ENCODE data around the gene CTF1. TPM values are rescaled to one million over a fixed set of nuclear protein-coding genes. Genes with fewer than 3 reads are reported as not detected.
A peak's percentile ranks its signal among the peaks of the same experiment; 100 is the strongest.

The CTF1 gene
- total RNA-seq, 1 experiment from 2014 or later = 2.3 TPM

DNA sequence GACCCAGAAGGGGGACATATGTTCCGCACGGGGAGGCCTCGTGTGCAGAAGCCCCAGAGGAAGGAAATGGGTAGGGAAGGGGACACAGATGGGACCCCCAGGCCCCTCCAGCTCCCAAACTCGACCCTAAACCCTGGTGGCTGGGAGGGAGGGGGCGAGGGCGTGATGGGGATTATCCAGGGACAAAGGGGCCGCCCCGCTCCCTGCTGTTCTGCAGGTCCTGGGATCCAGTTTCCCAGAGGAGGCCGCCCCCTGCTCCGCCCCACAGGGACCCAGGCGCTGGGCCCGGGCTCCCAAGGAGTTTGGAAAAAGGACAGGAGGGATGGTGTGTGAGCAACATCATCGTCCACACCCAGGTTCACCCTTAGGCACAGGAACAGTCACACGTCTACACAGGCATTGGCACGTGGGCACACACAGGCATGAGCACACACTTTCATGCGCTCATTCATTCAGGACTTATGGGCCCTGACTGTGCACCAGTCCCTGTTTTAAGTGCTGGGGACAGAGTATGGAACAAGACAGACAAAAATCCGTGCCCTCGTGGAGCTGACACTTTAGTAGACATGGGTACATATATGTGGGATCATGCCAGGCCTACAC is 14.1 kb downstream of the CTF1 start:
- DNase-seq (ENCODE audit: low spot score) = no peak

DNA sequence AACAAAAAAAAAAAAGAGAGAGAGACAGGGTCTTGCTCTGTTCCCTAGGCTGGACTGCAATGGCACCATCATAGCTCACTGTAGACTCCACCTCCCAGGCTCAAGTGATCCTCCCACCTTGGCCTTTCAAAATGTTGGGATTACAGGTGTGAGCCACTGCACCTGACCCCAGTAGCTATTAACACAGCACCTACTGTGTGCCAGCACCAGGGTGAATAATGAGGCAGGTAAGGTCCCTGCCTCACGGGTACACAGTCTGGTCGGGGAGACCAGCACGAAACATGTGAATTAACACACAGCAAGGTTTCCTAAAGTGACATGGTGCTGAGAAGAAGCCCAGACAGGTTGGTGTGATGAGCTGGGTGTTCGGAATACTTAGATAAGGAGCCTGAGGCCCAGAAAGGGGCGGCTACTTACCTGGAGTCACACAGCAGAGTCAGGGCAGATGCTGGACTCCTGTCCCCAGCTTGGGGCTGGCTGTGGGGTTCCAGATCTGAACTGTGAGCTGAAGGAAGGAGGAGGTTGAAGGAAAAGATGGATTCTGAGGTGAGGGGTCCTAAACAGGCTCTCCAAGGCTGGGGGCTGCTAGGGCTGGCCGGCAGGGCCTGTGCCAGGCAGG is 16.5 kb downstream of the CTF1 start:
- no peak for DNase-seq (ENCODE audit: low spot score)

DNA sequence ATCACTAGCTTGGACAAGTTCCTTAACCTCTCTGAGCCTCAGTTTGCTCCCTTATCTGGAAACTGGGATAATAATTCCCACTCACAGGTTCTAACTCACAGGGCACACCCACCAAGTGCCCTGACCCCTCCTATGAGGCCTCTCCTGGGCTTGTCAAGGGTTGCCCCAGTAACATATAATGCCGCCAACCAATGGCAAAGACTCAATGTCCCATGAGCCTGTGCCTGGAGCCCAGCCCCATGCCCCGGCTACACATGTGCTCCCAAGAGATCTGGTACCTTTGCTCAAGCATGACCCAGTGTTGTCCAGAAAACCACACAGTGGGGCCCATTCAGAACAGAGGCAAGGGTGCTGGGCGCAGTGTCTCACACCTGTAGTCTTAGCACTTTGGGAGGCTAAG is 18.4 kb downstream of the CTF1 start:
- DNase-seq (ENCODE audit: low spot score) = no peak

DNA sequence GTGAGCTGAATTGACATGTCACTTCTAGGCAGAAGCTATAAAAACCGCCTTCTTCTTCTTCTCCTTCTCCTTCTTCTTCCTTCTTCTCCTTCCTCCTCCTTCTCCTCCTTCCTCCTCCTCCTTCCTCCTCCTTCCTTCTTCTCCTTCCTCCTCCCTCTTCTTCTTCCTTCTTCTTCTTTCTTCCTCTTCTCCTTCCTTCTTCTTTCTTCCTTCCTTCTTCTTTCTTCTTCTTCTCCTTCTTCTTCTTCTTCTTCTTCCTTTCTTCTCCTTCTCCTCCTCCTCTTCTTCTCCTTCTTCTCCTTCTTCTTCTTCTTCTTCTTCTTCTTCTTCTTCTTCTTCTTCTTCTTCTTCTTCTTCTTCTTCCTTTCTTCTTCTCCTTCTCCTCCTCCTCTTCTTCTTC is 22.2 kb downstream of the CTF1 start:
- no peak for DNase-seq (ENCODE audit: low spot score)

DNA sequence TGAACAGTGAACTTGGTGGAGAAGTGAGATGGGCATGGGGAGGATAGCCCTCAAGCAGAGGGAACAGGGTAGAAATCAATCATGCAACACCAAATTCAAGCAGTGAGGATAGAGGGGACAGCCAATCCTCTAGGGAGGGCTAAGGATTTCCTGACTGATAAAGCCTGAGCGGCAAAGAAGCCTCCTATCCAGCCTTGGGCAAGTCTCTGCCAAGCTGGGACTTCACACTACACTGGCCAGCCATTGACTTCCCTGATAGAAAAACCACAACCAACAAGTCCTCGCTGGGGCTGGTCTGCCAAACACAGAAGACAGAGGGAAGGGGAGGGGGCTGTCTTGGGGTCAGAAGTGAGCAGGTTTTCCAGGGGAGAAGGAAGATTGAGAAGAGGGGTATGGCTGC is 24.5 kb downstream of the CTF1 start:
- no peak for DNase-seq (ENCODE audit: low spot score)

DNA sequence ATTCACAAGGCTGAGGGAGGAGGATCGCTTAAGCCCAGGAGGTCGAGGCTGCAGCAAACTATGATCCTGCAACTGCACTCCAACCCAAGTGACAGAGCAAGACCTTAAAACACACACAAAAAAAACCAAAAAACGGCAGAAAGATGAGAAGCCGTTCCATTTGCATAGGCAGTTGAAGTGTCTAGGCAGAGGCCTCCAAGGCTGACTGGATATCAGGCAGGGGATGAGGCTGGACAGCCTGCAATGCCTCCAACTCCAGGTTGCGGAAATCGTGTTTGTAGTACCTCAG is 25.0 kb downstream of the CTF1 start:
- DNase-seq (ENCODE audit: low spot score) = no peak

DNA sequence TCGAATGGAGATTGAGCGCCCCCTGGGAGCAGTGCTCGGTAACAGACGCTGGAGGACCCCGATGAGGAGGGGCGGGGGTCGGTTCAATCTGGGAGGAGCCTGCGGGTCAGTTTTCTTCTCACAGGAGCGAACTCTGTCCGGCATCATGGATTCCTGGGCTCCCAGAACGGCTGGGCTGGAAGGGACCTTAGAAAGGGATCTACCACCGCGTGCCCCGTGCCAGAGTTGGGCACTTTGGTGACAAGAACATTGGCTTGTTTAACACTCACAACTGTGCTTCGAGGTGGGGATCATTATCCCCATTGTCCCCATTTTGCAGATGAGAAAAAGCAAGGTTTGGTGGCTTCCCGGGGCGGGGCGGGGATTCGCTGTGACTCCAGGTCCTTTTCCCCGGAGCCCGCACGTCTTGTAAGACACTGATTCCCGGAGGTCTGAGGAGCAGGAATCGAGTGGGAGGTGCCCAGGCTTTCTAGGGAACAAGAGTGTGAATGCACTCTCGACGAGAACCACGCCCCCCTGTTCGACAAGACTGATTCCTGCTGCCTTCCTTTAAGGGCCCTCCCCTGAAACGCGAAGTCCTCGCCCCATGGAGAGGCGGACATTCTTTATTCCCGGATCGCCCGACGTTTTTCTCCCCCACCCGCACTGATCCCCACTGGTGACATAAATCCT is 25.5 kb downstream of the CTF1 start:
- DNase-seq (ENCODE audit: low spot score) = peak; percentile 60

DNA sequence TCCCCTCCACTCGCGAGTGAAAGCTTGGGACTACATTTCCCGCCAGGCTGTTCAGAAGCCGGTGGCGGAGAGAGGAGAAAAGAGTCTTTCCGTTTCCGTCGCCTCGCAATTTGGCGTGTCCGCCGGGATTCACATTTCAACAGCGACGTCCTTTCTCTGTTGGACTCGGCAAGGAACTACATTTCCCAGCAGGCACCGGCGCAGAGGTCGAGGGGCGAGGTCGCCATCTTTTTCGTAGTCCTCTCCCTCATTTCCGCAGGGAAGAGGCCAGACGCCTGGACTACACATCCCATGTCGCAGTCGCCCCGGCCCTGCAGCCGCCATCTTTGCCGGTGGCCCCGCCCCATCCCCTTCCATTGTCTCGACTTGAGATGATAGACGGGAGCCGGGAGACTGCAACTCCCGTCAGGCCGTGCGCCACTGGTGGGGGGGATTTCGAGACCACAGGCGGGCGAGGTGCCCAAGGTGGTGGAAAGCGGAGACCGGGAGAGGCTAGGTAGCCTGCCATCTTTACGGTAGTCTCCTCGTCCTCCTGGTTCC is 26.1 kb downstream of the CTF1 start:
- peak; percentile 99 for DNase-seq (ENCODE audit: low spot score)

DNA sequence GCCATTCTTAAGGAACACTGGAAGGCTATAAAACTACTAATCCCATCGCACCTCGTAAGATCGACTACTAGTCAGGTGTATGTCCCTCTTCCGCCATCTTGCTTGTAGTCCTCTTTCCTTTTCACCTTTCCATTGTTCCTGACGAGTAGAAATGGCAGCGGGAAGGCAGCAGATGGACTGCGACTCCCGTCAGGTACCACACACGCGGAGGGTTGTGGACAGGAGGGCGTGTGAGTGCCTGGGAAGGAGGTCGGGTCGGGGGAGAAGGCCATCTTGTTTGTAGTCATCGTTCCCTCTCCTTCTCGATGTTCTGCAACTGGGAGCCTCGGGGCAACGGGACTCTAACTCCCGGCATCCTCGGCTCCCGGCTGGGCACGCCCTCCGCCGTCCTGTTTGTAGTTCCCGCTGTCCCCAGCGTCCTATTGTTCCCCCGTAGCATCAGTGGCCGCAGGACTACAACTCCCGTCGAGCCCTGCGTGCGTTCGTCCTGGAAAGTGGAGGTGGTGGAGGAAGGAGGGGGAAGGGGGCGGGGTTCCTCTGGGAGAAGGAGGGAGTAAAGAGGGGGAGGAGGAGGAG is 26.6 kb downstream of the CTF1 start:
- DNase-seq (ENCODE audit: low spot score) = peak; percentile 99

DNA sequence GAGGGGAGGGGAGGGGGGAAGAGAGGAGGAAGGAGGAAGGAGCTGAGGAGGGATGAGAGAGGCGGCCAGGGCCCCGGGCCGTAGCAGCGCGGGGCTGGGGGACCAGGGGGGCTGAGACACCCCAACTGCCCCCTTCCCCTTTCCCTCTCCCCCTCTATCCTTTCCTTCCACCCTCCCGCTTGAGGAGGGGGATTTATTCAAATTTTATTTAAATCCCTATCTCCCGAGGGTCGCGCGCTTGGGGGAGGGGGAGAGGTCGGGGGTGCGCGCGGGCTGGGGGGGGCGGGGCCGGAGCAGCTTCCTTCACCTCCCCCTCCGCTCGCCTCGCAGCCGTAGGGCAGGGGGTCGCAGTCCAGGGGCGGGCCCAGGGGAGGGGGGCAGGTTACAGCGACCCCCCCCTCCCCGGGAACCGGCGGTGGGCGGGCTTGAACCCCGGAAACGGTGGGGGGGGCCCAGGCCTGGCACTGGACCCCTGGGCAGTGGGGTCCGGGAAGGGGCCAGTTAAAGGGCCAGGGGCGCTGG is 27.2 kb downstream of the CTF1 start, which contains the start of gene FBXL19:
Gene FBXL19 (plus strand): TSS at position 19 of the 522 bp plus-strand sequence. CDS start 2,183 bp downstream, outside the sequence.
- no peak for DNase-seq (ENCODE audit: low spot score)

DNA sequence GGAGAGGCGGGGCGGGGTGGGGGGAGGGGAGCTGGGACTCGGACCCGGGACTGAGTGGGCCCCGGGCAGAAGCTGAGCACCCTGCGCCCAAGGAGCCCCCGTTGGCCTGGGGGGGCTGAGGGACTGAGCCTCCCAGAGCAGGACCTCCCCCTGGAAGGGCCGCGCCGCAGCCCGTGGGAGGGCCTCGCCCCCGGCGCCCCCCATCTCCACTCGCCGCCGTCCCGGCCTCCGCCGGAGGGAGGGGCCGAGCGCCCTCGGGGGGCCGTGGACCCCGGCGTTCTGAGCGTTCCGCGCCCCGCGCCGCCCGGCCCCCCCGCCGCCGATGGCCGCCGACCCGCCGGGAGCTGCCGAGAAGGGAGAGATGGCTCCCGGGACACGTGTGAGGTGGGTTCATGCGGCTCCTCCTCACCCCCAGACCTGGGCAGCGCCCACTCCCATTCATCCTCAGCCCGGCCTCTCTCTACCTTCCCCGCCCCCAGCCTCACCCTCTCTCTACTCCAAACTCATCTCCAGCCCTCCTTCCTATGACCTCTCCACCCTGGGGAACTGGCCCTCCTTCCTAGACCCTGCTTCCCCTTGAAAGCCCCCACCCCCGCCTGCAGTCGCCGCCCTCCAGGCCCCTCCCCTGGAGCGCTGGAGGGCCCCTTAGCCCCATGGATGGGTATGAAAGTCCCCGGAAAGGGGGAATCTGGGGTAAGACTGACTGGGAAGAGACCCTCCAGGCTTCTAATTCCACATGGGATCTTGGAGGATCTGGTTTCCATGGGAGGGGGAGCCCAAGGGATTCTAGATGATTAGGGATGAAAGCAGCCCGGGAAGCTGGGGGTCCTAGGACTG is 27.9 kb downstream of the CTF1 start:
- no peak for DNase-seq (ENCODE audit: low spot score)

DNA sequence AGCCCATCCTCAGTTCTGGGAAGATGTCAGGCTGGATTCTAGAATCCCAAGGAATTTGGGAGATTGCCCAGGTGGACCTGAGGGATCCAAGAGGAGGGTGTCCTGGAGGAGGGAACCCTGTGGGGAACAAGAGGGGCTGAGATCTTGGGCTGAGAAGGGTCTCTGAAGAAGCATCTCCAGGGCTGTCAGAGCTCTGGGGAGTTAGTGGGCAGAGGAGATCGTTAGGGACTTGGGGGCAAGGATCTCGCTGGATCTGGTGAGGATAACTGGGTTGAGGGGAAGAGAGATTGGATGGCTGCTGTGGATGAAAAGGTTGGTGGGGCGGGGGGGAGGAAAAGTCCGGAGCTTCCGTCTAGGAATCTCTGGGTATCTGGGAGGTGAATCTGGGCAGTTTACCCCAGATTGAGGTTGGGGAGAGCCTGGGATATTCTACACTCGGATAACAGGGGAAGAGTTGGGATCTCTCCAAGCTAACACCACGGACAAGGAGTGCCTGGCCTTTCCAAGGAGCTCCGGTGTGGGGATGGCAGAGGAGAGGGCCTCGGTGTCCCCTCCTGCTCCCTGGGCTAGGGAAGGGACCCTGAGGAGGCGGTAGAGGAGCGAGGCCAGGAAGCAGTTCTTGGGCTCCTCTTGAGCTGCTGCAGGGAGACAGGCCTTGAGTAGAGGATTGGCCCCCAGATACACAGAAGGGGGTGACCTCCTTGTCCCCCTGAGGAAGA is 28.7 kb downstream of the CTF1 start:
- DNase-seq (ENCODE audit: low spot score) = no peak

DNA sequence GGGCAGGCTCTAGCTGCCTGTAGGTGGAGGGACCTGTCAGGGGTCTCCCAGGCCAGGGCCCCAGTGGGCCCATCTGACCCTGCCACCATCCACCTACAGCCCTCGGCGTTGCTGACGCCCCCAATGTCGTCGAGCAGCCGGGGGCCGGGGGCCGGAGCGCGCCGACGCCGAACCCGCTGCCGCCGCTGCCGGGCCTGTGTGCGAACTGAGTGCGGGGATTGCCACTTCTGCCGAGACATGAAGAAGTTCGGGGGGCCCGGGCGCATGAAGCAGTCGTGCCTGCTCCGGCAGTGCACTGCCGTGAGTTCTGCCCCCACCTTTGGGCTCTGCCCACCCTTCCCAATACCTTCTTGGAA is 29.2 kb downstream of the CTF1 start:
- DNase-seq (ENCODE audit: low spot score) = no peak

DNA sequence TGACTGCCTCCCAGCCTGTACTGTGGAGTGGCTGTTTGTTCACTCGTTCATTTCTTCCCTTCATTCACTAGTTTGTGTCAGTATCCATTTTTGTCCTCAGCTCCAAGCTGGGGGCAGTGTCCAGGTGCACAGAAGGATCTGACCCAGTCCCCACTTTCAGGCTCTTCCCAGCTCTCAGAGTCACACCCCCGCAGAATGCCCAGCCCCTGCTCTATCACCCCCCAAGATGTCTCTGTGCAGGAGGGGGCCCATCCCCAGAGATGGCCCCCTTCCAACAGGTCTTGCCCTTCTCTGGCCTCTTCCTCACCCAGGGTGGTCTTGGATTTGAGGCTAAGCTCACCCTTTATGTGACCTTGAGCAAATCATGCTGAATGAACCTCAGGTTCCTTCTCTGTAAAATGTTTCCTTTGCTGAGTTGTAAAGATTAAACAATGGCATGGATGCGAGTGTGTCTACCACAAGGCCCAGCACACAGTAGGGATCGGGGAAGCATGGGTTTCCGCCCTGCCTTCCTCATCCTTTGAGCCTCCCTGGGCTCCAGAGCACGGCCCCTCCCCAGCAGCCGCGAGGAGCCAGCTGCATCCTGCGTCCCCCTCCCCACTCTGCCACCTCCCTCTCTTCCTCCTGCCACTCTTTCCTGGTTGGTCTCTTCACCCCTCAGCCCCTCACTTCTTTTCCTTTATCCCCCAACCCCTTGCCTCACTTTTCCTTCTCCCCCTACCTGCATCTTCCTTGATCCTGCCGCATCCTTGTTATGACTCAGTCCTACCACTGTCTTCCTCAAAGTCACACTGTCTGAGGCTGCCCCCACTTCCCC is 29.8 kb downstream of the CTF1 start:
- DNase-seq (ENCODE audit: low spot score) = no peak

DNA sequence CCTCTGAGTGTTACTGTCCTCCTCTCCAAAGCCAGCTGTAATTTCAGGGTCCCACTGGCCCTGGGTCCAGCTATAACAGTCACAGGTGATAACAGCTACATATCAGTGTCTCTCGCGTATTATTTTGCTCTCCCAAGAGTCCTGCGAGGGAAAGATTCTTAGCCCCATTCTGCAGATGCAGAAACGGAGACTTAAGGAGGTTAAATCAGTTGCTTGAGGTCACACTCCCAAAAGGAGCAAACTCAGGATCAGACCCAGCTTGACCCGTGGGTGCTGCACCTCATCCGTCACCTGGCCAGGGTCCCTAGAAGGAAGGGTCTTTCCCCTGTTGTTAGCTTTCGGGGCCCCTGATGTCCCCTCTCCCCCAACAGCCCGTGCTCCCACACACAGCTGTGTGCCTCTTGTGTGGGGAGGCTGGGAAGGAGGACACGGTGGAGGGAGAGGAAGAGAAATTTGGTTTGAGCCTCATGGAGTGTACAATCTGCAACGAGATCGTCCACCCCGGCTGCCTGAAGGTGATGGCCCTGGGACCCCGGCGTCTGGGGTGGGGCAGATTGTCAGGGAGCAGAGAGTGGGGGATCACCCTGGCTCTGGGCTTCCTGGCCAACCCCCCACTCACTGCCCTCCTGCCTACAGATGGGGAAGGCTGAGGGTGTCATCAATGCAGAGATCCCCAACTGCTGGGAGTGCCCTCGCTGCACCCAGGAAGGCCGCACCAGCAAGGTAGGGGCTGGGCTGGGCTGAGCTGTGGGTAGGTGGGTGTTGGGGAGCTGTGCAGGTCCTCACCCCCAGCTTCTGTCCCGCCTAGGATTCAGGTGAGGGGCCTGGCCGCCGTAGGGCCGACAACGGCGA is 30.7 kb downstream of the CTF1 start:
- no peak for DNase-seq (ENCODE audit: low spot score)

DNA sequence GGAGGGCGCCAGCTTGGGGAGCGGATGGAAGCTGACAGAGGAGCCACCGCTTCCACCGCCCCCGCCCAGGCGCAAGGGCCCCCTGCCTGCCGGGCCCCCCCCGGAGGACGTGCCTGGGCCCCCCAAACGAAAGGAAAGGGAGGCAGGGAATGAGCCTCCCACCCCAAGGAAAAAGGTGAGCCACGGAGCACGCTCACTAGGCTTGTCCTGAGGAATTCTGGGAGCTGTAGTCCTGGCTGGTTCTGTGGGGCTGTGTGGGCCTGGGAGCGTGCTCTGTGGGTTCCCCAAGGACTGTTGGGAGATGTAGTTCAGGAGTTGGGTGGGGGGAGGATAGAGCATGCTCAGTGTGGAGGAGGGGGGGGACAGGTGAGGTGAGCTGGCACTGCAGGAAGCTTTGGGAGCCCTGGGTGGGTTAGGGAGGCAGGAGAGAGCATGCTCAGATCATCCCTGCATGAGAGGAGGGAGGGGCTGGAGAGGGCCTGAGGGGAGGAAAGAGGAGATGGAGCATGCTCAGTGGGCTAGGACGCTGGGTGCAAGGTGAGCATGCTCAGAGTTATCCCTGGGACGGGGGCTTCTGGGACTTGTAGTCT is 31.5 kb downstream of the CTF1 start:
- peak; percentile 56 for DNase-seq (ENCODE audit: low spot score)

DNA sequence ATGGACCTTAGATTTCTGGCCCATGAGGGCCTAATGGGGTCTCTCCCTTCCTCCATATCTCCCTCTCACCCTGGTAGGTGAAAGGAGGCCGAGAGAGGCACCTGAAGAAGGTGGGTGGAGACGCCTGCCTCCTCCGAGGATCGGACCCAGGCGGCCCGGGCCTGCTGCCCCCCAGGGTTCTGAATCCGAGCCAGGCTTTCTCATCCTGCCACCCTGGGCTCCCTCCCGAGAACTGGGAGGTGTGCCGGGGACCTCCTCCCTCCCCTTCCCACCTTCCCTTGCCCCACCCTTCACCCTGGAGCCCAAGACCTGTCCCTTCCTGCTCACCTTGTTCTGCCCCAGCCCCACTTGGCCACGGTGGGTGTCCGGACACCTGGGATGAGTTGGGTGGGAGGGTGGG is 32.0 kb downstream of the CTF1 start:
- DNase-seq (ENCODE audit: low spot score) = no peak

DNA sequence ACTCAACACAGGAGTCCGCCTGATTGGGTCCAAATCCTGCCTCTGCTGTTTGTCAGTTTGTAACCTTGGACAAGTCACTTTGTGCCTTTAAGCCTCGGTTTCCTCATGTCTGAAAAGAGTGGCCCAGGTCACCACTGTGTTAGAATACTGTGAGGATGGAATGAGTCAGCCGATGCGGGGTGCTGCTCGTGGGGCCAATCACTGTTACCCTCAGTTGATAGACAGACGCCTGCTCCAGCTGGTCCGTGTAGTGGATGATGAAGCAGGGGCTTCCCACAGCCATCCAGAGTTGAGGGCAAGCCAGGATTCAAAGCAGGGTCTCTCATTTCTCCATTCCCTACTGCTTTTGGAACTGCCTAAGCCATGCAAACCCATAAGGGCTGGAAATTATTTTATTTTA is 32.8 kb downstream of the CTF1 start:
- DNase-seq (ENCODE audit: low spot score) = no peak

DNA sequence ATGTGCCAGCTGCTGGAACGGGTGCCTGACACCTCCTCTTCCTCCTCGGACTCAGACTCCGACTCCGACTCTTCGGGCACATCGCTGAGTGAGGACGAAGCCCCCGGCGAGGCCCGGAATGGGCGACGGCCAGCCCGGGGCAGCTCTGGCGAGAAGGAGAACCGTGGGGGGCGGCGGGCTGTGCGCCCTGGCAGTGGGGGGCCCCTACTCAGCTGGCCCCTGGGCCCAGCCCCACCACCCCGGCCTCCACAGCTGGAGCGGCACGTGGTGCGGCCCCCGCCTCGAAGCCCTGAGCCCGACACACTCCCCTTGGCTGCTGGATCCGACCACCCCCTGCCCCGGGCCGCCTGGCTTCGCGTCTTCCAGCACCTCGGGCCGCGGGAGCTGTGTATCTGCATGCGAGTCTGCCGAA is 33.8 kb downstream of the CTF1 start:
- no peak for DNase-seq (ENCODE audit: low spot score)

All from A172 (cell line).